ENCODE measurements around the gene FLVCR2.

DNA sequence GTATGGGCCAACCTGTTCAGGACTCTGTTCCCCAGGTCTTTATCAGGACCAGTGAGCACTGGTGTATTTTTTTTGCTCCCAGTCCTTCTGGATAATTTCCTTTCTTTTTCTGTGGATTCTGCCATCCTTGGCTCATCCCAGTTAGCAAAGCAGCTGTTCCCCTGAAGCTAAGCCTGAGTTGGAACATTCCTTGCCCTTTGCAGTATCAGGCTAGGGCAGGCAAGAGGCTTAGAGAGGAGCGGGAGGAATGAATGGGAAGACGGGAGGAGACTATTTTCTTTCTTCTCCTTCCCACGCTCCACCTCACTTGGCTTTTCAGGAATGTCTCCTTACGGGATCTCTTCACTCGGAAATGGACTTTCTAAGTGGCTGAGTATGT, 53.0 kb downstream of the FLVCR2 start:
- TF ChIP-seq, protein P1, sequence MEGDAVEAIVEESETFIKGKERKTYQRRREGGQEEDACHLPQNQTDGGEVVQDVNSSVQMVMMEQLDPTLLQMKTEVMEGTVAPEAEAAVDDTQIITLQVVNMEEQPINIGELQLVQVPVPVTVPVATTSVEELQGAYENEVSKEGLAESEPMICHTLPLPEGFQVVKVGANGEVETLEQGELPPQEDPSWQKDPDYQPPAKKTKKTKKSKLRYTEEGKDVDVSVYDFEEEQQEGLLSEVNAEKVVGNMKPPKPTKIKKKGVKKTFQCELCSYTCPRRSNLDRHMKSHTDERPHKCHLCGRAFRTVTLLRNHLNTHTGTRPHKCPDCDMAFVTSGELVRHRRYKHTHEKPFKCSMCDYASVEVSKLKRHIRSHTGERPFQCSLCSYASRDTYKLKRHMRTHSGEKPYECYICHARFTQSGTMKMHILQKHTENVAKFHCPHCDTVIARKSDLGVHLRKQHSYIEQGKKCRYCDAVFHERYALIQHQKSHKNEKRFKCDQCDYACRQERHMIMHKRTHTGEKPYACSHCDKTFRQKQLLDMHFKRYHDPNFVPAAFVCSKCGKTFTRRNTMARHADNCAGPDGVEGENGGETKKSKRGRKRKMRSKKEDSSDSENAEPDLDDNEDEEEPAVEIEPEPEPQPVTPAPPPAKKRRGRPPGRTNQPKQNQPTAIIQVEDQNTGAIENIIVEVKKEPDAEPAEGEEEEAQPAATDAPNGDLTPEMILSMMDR (IDR thresholded peaks at IDR 0.05), result no peak
- TF ChIP-seq POLR2A (IDR thresholded peaks at IDR 0.05), result no peak
